PFSK-1 (cell line): ENCODE measurements around the gene SH2D3C.

ENCODE experiments used
- FOXP2 ChIP-seq: optimal IDR thresholded peaks from 2 replicates; pipeline ENCODE3; 2011; ENCODE audit warnings: borderline replicate concordance, control low read depth, inconsistent platforms; ENCODE audit not compliant: insufficient read depth; ENCODE audit errors: extremely low read length, extremely low read depth
- POLR2AphosphoS5 ChIP-seq: IDR thresholded peaks from 2 replicates; pipeline ENCODE4 v1.6.1; 2012; ENCODE audit warnings: low read depth, mild to moderate bottlenecking, control low read depth, low read length, moderate library complexity
- SIN3A ChIP-seq: IDR thresholded peaks from 2 replicates; pipeline ENCODE4 v1.6.1; 2012; ENCODE audit warnings: mild to moderate bottlenecking, low read length, moderate library complexity, borderline replicate concordance; ENCODE audit not compliant: insufficient read depth
- TAF1 ChIP-seq: IDR thresholded peaks from 2 replicates; pipeline ENCODE4 v1.6.1; 2012; ENCODE audit warnings: low read length, control low read depth, borderline replicate concordance; ENCODE audit not compliant: insufficient read depth
- TF ChIP-seq, protein P1 (sequence below), 2 experiments: IDR thresholded peaks; 2 replicates each; pipeline versions ENCODE4 v1.6.1 to v1.8.0; 2011 to 2012; ENCODE audit warnings: low read depth in 2 of 2, low read length in 2 of 2, control low read depth in 1 of 2, inconsistent platforms in 1 of 2, mild to moderate bottlenecking in 1 of 2, moderate library complexity in 1 of 2; ENCODE audit not compliant: insufficient read depth in 1 of 2

DNA sequence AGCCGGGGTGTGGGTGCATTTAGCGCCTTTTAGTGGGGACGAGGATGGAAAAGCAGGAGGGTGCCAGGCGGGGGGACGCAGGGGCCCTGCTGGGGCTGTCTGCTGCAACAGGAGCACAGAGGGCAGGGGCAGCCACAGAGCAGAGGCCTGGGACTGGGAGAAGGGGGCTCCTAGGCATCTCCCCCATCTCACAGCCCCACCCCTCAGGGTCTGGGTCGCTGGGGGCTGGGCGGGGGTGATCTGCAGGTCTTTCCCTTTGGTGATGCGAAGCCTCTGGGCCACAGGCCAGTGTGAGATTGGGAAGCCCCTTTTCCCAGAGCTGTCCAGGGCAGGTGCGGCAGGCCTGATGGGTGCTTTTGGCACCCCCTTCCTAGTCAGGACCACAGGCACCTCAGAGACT, 48.2 kb downstream of the SH2D3C start:
- TF ChIP-seq TAF1 (no peak), SIN3A (no peak), POLR2AphosphoS5 (no peak), FOXP2 (no peak)
- TF ChIP-seq, protein P1, sequence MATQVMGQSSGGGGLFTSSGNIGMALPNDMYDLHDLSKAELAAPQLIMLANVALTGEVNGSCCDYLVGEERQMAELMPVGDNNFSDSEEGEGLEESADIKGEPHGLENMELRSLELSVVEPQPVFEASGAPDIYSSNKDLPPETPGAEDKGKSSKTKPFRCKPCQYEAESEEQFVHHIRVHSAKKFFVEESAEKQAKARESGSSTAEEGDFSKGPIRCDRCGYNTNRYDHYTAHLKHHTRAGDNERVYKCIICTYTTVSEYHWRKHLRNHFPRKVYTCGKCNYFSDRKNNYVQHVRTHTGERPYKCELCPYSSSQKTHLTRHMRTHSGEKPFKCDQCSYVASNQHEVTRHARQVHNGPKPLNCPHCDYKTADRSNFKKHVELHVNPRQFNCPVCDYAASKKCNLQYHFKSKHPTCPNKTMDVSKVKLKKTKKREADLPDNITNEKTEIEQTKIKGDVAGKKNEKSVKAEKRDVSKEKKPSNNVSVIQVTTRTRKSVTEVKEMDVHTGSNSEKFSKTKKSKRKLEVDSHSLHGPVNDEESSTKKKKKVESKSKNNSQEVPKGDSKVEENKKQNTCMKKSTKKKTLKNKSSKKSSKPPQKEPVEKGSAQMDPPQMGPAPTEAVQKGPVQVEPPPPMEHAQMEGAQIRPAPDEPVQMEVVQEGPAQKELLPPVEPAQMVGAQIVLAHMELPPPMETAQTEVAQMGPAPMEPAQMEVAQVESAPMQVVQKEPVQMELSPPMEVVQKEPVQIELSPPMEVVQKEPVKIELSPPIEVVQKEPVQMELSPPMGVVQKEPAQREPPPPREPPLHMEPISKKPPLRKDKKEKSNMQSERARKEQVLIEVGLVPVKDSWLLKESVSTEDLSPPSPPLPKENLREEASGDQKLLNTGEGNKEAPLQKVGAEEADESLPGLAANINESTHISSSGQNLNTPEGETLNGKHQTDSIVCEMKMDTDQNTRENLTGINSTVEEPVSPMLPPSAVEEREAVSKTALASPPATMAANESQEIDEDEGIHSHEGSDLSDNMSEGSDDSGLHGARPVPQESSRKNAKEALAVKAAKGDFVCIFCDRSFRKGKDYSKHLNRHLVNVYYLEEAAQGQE (IDR thresholded peaks at IDR 0.05; ENCODE audit: insufficient read depth in 1 of 2, low read depth in 2 of 2, low read length in 2 of 2) = no peak
